SKM-1 (cell line): ENCODE measurements around the gene OPCML.

ENCODE experiments used
- DNase-seq: peaks from one replicate; lab custom pipeline; 2025; ENCODE audit not compliant: unreplicated experiment; lab: John Stamatoyannopoulos, UW

The OPCML gene

DNA sequence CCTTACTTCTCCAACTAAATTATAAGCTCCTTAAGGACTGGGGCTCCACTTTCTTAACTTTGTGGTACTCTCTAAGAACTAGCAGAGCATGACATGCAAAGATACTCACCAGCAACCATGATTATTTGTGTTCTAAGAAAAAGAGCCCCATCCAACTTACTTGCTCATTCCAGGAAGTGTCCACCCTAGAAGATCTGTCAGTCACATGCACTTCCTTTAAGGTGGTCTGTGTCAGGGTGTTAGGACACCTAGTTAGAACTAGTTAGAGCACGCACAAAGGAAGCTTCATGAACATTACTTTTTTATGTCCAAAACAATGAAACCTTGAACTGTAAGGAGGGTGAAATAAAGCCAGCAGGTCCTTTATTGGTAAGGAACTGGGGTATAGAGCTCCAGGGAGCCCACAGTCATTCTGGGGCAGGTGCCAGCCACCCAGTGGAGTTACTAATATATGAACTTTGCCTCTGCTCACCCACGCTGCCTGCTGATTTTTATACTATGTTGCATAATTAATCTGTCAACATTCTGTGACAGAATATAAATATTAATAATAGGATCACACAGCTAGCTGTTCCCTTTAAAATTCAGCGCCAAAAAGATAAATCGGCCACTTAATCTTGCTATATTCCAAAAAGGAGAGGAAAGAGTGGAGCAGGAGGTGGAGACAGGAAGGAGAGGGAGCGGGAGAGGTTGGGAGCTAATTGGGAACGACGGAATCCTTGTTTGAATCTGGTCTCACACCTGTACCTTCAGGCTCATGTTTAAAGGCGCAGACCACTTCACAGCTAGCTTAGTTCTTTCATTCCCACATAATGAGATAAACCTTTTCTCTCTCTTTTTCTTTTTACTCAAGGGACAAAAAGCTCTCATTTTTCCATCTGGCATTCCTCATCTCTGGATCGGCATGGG lies 755.0 kb downstream of the OPCML start:
- DNase-seq = no peak

DNA sequence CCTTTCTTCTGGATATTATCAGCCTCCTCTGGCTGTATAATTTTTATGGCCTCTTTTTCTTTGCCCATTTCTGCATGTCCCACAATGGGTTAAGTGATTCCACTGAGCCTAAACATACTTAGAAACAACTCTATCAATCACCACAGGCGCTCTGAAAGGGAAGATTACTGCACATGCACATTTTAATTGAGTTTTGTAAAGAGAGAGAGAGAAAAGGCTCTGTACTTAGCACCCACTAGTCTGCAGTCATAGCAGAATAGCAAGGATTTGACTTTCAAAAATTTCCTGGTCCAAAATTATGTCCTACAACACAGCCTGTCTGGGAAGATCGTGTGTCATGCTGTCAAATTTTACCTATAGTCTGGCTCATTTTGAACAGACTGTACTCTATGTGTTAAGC lies 758.5 kb downstream of the OPCML start:
- no peak for DNase-seq

DNA sequence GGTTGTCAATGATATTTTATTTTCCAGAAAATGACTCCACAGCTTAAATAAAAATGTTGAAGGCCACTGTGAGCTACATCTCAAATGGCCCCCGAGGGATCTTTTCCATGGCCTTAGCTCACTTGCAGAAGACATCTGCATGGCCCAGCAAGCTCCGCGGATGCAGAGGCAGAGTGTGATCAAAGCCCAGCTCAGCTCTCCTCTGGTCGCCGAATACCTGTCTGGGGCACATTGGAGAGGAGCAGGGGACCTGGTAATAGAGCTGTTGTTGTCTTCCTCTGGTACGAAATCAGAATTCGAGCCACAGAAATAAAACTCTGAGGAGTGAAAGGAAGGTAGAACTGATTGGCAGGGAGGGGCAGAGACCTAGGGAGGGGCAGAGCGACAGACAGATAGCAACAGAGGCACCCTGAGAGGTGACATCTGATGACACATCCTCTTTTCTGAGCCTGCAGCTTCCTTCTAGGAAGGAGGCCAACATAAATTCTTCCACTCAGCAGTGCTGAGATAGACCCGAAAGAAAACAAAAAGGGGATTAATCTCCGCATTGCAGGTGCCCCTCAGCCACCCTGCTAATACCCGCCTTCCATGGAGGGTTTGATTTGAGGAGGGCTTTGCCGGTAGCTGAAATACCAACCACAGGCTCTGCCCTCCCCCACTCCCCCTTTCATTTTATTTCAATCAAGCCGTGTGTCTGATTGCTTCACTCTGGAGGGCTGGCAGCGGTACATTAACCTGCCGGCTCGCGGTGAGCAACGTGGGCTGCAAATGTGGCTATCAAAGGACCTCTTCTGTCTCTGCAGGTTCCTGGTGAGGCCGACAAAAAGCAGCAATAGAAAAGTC lies 759.4 kb downstream of the OPCML start:
- DNase-seq = no peak

DNA sequence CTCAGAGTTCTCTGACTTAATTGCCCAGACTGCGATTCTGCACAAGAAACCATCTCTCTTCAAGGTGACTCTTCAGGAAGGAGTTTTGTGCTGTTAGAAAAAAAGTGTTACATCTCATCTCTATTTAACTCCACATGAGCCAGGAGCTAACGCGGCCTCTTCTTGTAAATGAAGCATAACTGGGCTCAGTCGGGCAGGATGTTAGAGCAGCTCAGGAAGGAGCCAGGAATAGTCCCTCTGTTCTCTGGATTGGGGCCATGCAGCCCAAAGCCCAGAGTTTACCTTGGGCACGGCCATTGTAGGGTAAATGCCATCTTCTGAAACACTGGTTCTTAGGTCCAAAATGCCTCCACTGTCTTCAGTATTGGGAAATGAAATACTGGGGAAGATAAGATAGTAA lies 760.6 kb downstream of the OPCML start:
- DNase-seq = no peak

DNA sequence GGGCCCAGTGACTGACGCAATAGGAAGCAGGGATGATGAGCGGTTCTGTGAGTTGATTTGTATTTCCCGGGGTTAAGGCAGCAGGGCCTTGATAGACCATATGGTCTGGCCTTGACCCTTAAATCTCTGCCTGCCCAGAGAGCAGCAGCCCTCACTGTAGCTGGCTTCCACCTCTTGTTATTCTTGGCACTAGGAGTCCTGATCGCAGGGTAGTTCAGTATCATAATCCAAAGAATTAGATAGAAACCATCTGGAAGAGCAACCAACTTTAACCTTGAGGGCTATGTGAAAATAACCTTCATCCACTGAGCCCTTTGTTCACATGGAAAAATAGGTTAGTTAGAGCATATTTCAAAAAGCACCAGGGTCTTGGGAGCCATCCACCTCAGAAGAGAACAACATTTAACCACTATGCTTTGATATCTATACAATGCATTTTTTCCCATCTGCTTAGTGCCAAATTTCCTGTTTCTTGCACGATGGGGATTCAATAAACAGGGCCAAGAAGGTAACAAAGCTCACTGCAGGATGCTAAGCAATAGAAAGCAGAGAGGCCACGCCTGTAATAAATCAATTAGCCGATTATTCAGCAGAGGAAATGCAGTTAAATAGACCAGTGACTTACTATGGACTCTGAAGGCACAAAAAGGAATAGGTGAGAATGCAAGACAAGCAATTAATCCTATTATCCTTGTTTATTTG lies 761.3 kb downstream of the OPCML start:
- no peak for DNase-seq

DNA sequence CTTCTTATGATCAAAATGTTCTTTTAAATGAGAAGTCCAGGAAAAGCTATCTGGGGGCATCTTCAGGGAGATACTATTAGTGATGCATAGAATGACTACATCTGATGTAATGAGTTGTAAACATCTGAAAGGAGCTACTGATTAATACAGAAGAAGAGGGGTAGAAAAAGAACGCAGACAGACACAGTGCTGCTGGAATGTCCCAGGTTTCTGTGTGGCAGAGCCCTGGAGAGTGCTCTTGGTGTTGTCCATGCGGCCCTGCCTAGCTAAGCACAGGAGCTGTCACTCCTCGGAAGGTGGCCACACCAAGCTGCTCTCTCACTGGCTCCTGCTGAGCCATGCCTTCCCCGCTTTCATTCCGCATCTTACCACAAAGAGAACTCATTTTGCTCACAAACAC lies 768.8 kb downstream of the OPCML start:
- no peak for DNase-seq

DNA sequence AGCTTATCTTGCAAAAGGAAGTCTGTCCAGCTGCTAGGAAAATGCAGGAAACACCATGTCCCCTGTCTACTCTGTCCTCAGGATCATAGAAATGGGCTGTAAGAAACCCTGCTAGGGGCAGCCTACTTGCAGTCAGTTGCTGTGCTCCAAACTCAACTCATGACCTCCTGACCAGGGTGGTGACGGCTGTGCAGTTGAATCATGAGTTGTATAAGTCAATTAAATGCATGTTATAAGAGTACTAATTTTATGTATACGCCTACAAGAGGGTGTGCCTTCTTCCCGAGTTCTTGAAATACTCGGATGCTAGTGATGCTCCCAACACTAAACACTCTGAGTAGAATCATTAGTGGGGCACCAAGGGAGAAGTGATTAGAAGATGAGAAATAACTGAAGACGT lies 776.4 kb downstream of the OPCML start:
- DNase-seq = no peak

DNA sequence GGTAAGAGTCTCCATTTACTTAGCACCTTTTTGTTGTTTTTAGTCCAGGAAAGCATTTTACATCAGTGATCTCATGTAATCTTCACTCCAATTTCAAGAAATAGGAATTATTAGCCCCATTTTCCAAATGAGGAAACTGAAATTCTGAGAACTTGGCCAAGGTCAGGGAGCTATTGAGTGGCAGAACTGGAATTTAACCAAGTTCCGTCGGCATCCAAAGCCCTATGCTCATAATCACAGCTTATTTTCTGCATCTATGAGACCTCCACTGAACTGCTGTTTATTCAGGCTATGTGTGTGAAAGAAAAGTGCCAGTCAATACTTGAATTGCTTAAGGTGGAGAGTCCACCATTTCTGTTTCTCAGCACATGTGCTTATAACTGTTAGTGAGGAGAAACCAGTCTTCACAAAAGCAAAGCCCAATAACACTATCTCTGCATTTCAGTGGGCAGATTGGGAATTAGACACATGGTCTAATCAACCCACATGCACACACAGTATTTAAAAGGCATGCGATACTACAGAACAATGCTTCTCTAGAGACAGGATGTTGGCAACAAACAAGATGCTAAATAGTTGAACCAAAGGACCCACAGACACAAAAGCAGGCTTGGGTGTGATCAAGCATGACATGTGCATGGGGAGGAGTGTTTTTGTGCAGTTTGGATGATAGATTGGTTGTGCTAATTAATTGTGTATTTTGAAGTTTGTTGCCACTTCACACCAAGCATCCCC lies 780.6 kb downstream of the OPCML start:
- DNase-seq = no peak

DNA sequence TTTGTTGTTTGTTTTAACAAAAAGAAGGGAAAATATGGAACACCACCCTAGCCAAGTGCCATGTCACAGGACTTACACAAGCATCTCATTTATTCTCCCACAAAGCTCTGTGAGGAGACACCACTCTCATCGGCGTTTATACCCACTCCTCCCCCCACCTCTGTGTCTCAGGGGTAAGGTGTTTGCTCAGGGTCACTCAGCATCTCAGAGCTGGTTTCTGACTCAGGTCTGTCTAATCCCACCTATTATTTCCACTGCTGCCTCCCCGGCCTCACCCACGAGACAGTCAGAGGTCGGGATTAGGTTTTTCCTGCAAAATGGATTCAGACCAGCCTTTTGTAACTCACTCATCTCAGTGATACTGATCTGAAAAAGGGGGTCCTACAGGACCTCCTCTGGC lies 786.0 kb downstream of the OPCML start:
- no peak for DNase-seq

DNA sequence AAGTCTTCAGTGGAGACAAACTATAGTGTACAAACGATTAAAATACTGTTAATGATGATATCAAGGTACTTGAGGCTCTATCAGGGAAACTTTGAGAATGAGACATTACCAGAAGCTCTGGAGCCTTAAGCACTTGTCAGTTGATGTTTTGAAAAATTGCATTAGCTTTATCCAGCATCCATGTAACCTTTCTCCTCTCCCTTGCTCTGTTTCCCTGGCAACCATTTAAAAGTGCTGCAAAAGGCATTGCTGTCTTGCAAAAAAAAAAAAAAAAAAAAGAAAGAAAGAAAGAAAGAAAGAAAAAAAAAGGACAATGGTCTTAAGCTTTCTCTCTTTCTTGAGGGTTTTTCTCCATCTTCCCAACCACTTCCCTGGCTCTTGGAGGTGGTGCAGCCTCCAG lies 787.0 kb downstream of the OPCML start:
- no peak for DNase-seq

DNA sequence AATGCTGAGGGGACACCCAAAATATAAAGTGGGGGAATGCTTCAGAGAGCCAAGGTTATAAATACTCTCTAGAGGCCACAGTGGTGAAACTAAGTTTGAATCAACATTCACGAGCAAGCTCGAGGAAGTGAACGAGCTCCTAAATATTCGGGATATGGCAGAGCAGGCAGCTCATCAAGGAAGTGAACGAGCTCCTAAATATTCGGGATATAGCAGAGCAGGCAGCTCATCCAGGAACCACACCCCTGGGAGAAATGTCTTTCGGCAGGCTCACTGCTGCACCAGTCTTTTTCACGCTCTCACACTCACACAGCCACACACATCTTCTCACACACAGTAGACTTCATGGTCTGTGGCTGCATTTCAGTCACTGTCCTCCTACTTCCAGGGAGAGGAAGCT lies 787.5 kb downstream of the OPCML start:
- no peak for DNase-seq

DNA sequence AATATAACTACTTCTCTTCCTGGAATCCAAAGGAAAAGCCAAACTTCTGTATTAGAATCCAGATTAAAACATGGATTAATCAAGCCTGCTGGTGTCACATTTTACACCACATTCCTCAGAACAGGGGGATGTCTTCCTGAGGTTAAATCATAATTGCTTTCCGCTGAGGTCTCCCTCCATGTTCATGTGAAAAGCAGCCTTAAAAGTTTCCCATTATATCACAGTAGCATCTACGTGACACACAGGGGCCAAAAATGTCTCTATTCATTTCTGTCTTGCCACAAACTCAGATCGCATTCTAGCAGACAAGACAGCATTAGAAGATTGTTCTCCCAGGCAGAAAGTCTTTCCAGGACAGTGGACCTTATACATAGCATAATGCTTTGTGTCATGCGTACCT lies 788.7 kb downstream of the OPCML start:
- no peak for DNase-seq

DNA sequence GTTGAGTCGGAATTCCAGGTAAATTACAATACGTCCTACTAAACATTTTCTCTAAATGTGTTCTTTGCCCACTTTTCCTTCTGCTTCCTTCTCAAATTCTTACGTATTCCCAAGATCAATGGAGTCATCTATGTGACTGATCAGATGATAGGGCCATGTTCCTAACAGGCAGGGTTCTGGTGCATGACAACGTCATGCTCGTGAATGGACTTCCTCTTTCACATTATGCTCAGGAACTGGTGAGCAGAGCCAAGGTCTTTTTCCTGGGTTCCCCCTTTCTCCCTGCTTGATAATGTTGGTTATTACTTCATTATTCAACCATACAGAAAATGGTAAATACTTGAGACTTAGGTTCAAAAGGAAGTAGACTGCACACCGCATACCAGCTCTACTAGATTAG lies 789.4 kb downstream of the OPCML start:
- no peak for DNase-seq

DNA sequence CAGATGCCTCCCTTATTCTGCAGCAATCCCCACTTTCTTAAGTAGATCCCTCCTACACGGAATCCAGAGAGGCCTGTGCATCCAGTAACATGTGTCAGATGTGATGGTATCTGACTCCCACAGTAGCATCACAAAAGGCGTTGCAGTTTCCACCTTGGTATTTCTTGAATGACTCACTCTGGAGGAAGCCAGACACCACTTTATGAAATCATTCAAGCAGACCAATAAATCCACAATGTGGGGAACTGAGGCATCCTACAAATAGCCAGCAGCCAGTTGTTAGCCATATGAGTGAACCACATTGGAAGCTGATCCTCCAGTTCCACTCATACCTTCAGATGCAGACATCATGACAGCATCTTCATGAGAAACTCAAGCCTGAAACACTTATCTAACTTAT lies 798.1 kb downstream of the OPCML start:
- no peak for DNase-seq

DNA sequence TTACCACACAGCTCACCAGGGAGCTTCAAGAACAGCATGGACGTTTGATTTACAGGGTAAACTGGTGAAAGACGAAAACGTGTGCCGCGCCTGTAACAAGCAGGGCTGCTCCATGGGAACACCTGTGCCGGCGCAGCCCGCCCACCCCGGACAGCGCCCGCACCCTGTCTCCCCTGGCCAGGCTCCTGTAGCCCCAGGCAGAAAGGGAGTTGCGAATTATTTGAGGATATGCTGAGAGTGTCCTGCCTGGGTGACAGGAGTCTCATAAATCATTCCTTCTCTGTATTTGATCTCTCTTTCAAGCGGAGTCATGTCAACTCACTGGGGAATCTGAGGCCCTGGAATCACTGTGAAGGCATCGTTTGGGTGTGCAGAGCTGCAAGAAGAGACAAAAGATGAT lies 804.3 kb downstream of the OPCML start:
- no peak for DNase-seq

DNA sequence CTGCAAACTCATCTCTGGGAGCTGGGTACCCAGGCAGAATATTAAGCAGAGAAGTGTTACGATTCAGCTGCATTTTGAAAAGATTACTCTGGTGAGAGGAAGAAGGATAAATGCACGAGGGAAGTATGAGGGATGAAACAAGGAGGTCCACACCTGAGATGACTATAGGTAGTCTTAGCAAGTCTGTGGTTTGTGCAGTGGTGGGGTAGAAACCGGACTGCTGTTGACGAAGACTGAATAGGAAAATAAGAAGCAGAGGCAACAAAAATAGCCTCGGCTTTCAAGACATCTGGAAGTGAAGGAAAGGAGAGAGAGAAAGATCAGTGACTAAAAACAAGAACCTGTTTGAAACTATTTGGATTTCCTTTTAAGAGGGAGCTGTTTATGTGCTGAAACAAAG lies 810.8 kb downstream of the OPCML start:
- no peak for DNase-seq

DNA sequence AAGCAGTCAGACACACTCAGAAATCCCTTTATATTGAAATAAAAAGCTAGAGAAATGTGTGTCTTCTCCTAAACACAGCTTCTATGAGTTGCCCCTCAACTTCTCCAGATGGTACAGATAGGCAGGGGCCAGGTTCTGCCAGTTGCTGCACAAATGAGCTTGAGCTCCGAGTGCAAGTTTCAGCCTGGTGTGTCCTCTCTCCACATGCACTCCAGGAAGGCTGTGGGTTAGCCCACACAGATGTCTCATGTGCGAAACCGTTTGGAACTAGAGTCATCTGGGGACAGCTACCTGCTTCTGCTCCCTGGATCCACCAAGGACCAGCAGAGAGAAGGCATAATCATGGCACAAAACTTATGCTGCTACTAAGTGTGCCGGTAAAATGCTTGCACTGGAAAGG lies 812.6 kb downstream of the OPCML start:
- no peak for DNase-seq

DNA sequence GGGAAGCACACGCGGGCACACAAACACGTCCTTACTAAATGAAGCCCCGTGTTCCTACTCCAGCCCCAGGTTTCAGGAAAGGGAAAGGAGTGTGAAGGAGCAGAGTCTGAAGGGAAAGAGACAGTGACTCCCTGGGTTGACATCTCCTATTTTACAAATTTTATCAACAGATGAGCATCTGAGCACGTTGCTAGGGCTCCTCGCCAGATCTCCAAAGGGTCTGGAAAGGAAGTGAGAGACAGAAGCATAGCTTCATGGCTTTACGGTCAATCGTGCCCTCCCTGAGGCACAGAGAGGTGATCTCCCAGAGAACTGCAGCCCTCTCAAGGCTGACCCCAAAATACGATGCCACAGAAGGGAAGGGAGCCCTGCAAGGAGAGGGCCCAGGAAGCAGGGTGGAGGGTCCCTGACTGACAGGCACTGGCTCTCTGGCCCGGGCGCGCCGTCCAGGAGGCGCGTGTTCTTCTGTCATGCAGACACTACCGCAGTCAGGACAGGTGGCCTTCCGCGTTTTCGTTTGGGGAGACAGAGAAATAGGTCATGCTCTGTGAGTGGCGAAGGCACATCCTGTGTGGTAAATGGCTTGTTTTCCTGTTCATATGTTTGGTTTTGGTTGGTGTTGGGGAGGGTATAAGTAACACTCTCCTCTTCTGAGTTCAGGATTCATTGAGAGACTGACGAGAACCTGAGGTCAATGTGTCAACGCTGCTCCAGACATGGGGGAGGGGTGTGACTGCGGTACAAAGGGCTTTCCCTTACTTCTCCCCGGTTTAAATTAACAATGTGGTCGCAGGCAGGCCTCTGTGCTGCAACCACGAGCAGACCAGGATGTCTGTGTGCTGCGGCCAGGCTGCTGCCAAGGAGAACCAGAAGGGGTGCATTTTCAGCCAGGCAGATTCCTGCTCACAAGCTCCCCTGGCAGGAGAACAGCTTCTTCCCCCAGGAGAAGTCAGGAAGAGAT lies 813.3 kb downstream of the OPCML start:
- DNase-seq = no peak

DNA sequence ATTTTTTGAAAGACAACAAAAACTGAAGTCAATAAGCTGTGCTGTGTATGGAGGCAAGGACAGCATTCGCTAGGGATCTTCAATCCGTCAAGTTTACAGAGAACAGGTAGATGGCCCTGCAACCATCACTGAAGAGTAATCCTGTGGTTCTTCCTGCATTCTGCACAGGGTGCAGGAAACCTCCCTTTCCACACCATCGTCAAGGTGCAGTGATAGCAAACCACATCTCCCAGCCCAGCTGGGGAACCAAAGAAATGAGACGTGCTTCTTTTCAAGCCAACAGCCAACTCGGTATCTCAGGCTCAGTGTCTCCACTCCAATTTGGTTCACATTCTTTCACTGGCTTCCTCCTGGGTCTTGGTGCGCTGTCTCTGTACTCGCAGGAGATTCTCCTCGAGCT lies 814.5 kb downstream of the OPCML start:
- DNase-seq = no peak

DNA sequence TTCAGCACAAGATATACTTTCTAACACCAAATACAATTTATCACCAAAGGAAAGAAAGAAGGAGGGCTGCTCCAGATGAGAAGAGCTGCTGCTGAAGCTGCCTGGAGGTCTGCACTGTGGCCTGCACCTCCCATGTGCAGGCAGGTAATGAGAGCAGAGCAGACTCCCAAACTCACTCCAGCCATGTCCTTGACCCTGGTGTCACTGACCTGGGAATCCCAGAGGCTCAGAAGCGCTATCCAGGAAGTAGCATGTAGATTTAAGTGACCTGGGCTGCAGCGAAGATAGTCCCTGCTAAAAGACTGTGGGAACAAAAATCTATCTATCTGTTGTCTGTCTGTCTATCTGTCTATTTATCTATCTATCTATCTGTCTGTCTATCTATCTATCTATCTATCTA lies 816.3 kb downstream of the OPCML start:
- DNase-seq = no peak
